Measurements from ENCODE around the gene RAB11FIP2.
A peak's percentile ranks its signal among the peaks of the same experiment; 100 is the strongest.

Gene RAB11FIP2

DNA sequence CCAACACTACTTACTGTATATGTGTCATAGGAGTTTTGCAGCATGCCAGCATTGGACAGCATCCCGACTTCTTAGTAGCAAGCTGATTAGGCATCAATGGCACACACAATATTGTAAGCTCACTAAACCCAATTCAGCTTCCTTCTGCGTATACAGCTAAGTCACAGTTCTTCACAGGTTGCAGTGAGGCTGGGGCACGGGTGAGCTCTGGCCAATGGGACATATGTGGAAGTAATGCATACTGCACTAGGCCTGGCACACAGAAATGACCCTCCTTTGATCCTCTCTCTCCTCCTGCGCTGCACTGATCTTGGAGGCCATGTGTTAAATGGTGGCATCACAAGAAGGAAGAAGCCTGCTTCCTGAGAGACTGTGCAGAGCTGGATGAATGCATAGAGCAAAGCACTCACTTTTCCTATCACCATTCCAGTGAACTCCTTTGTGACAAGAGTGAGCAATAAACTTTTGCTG lies 11.9 kb downstream of the RAB11FIP2 start:
- DNase-seq: no peak

DNA sequence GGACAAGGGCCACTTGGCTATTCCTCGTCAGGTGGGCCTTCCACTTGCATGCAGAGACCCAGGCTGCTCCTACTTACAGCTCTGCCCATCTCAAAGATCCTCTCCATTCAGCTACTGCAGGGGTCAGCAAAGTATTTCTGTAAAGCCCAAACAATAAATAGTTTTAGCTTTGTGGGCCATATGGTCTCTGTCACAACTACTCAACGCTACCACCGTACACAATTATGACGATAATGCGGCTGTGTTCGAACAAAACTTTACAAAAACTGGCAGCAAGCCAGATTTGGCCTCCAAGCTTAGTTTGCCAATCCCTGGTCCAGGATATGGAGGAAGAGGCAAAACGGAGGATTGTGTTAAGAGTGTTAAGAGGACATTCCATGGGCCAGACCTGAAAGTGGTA lies 12.8 kb downstream of the RAB11FIP2 start:
- DNase-seq: no peak

DNA sequence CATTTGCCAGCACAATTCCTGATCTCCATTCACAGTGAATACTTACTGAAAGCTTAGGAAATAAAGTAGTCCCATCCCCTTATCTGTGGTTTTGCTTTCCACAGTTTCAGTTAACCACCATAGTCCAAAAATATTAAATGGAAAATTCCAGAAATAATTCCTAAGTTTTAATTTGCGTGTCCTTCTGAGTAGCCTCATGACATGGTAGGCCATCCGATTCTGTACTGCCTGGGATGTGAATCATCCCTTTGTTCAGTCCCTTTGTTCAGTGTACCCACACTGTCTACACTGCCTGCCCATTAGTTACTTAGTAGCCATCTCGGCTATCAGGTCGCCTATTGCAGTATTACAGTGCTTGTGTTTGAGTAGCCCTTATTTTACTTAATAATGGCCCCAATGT lies 14.2 kb downstream of the RAB11FIP2 start:
- no peak for DNase-seq

DNA sequence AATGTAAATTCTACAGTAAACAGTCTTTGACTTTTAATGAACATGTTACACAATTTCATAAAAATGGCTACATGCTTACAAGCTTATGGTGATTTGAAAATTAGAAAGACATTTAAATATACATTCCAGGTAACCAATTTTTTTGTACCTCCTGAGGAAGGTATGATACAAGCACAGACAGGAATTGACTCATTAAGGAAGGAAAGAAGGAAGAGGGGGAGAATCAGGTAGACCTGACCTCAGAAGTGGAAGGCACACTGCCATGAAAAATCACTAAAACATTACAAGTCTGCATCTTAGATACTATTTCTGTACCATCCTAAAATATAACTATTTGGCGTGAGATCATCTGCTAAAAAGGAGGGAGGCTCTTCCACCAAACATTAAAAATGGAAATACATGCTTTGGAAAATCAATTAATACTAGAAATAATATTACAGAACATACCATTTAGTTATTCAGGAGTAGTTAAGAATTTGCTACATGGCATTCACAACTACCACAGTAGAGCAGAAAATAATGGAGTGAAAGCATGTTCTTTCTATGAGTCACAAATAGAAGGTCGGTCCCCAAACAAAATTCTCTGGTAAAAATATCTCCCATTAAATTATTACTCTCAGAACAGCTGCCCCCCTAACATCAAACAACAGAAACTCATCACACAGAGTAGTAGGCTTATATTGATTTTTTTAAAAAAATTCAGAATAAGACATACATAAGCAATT lies 15.2 kb downstream of the RAB11FIP2 start:
- DNase-seq: no peak

DNA sequence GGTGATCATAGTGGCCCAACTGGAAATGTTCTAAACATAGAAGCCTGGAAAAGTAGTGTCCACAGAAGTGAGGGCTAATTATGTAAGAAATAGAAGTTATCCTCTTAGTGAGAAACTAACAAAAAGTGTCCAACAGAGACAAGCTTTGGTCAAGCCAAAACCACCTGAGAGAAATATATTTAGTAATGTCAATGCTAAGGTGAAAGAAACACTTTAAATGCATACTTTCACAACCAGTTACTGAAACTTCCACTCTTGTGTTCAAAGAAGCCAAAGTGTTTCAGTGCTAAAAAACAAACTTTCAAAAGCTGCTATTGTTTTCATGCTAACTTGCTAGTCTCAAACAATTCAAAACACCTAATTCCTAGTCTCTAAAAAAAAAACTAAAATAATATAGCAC lies 18.1 kb downstream of the RAB11FIP2 start:
- no peak for DNase-seq

DNA sequence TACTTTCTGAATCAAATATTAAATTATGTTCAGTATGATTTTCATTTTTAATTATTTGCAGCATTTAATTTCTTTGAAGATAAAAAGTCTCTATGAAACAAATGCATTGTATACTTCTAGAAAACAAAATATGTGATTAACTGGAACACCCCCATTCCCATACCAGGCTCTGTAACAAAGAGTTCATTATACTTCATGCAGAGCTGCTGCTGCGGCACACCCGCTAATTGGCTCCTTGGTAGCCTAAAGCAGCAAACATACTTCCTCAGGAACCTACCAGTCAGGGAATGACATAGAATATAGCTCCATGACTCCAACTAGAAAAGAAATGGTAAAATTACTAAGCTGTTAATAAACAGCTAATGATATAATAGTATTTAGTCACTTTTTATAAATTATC lies 19.3 kb downstream of the RAB11FIP2 start:
- no peak for DNase-seq

DNA sequence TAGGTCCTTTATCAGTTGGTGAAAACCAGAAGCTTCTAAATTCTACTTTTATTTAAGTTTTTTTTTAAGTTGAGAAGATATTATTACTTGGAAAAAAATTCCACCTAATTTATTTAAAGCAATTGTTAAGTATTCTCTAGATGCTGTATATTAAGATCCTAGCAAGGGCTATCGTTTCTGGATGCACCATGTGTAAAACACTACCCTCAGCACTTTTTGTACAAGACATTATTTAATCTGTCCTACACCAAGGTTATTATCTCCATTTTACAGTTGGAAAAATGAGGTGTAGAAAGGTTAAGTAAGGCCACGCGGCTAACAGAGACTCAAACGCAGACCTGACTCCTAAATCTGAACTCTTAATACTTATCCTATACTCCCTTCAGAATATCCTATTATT lies 19.8 kb downstream of the RAB11FIP2 start:
- no peak for DNase-seq

DNA sequence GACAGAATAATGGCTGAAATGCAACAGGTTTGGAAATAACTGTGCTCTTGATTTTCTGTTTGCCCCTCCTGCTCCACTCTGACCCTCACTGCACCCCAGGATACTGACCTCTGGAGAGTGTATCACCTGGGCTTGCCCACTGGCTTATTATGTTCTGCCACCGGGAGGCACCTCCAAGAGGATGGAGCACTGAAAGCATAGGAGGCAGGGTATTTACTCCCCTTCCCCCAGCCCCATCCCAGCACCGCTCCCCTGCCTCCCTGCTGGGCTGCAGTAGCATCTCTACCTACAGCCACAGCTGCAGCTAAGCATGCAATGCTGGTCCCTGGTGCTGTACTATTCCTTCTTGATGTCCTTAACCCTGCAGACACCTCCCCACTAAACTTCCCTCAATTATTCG lies 26.4 kb downstream of the RAB11FIP2 start:
- no peak for DNase-seq

DNA sequence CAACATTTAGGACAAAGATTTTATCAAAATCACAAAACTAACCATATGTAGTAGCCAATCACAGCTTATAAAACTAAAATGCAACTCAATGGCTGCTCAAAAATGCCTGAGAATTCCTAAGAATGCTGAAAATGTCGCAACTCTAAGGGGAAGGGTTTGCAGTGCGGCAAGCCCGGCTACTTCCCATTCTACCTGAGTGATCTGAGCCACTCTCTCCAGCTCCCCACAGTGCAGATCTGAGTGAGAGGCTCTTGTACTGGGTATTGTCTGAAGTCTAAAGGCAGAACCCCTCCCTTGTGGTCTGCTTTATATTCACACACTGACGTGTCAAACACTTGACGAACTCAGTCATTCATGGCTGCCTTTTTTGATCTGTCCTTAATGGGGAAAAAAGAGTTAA lies 28.9 kb downstream of the RAB11FIP2 start:
- DNase-seq: no peak

DNA sequence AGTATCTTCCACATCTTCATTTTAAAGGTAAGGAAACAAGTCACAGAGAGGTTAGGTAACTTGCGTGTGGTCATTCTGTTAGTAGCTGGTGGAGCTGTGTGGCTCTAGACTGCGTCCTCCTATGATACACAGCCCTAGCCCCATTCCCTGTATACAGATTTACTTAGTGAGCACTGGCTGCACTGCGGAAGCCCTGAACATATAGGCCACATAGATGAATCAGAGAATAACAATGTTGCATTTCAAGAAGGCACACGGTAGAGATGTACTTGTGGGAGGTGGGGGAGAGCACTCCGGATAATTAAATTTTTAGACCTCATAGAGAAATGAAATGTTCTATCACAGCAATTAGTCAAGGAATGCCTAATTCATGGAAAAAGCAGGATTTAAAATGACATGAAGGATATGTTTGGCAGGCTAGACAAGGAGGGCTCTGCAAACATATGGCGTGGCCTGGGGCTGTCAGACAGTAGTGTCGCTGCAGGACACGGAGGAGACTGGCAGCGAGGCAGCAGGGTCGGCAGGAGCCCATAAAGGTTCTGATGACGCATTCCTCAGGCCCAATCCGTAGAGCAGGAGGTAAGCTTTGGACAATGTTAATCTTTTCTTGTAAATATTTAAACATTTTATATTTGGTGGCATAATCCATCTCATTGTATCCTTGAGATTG lies 29.5 kb downstream of the RAB11FIP2 start:
- DNase-seq: no peak

DNA sequence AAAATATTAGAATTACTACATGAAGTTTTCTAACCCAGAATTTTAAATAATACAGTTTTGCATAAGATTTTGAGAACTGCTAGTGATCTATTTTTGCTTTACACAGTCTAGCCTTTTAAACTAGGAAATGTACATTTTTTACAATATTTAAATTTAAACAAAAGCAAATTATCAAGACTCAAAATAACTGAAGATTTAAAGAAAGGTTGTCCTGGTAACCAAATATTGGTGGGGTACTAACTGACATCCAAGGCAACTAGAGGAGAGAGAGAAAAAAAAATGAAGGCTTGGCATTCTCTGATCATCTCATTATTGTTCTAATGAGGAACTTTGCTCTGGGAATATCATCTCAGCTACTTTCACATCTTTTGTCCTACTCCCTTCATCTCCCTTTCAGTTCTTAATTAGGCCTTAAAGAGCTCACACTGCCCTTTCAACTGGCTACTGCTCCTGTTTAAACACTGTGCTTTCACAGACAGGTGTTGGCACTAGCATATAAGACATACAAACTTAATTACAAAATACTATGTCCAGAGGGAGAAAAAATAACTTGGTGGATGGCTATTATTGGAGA lies 33.7 kb downstream of the RAB11FIP2 start:
- DNase-seq: no peak

DNA sequence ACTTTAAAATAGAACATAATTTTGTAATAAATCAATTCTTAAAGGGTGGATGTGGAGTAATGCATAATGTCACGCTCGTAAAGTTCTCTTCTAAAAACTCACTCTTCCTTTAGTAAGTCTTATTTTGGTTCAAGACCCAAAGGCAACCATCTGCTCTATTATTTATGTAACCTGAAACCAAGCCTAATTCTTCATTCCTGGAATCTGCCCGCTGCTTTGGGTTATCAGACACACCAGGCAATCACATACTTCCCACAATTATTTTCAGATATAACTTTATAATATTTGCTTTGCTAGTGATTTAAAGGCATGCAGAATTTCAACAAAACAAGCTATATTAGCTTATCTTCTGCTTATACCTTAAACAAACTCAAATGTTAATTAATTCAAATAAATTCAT lies 39.0 kb downstream of the RAB11FIP2 start:
- peak; percentile 50 for DNase-seq

DNA sequence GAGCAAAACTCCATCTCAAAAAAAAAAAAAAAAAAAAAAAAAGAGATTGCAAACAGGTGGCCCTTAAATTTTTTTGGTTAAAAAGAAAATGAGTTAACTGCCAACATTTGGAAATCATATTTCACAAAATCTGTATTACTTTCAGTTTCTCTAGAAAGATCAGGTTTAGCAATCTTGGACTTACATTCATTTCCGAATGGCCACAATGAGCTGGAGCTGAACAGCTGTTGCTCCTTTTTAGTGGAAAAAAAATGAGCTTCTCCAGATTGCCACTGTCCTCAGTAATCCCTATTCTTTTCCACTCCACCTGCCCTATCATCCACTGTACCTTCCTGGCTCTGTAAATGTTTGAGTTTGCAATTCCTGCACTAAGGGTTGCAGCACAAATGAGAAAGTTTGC lies 43.6 kb downstream of the RAB11FIP2 start:
- DNase-seq: no peak

DNA sequence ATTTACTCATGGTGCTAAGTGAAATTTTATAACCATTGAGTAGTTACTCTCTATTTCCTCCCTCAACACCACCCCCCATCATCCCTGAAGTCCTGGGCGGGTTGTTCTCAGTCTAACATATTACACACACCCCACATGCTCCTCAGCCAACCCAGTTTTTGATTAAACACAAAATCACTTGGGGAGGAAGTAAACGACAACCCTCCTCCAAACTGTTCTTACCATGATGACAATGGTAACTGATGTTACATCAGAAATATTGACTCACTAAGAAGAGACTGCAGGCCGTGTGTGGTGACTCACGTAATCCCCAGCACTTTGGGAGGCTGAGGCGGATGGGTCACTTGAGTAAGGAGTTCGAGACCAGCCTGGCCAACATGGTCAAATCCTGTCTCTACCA lies 44.2 kb downstream of the RAB11FIP2 start:
- no peak for DNase-seq

DNA sequence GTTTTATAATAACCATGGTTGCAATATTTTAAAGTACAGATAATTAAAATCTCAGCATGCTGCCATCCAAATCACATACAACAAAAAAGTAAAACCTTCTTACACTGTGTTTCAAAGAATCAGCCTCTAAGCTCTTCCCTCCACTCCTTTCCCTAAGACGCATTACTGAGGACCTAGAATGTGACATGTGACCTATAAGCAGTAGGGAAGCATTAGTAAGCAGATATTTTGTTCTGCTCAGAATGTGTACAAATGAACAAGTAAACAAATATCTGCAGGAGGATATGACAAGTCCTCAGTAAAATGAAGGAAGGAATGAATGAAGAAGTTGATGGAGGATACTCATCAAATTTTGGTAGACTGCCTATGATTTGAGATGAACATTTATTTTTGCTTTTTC lies 49.1 kb downstream of the RAB11FIP2 start:
- no peak for DNase-seq

DNA sequence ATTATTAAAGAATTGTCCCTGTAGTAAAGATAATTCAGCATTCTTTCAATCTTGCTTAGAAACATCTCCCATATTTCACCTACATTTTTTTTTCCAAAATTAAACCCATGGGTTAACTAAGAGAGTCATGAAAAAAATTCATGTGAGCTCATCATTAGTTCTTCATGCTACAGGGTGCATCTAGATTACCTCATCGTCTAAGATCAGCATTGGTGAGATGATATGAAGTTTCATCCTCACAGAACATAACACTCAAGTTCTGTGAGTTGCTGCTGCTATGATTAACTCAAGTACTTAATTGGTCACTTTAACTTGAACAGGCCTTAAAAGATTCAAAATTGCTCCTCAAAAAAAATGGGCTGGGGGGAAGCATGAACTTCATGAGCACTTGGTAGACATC lies 50.0 kb downstream of the RAB11FIP2 start:
- no peak for DNase-seq

DNA sequence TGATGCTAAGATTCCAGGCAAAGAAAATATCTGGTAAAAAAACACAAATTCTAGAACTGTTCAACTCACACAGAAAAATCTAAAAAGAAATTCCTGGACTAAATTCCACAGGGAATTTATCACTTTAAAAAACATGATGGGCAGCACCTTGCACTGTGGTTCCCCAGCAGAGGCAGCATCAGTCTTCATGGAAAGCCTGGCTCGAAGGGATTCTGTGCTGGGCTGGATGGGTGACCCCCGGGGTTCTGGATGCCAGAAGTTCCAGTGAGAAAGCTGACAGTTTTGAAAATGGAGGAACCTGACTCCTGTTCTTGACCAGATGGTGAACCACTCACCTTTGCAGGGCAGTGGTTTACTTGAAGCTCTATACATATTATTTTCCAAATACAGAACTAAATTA lies 52.0 kb downstream of the RAB11FIP2 start:
- no peak for DNase-seq

DNA sequence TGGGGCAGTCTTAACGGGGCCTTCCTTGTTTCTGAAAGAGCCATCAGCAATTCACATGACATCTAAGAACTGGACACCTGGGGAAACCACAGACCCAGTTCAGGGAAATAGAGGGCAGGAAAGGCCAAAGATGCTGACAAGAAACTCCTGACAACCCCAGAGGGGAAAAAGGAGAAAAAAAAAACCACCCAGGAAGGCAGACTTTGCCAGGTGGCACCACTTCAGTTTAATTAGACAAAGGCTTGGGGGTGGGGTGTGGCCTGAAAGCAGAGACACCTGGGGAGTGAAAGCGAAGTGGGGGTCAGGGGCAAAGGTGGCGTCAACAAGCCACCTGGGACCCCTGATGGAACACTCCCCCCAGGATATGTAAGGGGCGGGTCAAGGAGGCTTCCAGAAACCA lies 53.6 kb downstream of the RAB11FIP2 start:
- DNase-seq: peak; percentile 62

DNA sequence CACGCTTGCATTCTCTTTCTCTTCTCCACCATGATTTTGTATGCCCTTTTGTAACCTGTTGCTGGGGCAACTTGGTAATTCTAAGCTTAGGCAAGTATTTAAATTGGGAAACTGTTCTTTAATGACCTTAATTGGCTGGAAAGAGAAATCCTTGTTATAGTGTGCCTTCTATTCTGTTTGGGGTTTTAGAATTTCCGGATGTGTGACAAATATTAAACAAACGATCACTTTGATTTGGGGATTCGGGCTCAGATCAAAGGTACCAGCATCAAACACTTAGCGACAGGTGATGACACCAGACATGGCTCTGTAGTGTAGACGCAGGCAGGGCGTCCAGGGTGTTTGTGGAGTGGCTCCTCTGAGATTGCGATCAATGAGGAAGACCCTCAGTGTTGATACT lies 55.0 kb downstream of the RAB11FIP2 start:
- no peak for DNase-seq

DNA sequence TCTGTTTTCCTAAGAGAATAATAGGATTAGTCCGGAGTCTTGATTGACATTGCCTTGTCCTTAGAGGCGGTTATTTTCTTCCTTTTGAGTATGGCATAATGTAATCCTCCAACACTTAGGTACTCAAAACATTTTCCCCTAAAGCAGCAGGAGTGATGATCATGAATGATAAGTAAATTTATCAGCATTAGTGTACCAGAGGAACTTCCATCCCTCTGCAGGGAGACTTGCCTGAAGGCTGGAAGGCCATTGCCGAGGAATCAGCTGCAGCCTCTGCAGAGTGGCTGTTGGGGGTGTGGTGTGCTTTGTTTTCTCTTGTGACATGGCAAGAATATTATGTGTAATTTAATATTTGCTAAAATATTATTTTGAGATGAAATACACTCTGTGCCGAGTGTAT lies 56.8 kb downstream of the RAB11FIP2 start:
- DNase-seq: no peak

DNA sequence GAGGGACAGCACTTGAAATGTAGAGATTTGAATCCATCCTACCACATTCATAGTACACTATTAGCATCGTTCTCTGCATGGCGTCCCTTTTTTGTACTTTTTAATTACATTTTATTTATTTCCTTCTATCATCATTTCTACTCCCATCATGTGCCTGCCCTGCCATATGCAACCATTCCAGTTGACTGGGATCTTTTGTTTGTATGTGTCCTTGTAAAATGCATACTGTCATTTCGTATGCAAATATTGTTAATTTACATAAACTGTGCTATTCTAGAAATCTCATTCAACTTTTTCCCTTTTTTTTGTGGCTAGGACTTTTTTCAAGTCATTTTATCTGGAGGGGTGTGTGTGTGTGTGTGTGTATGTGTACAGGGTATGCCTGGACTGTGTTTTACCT lies 57.9 kb downstream of the RAB11FIP2 start:
- DNase-seq: no peak

DNA sequence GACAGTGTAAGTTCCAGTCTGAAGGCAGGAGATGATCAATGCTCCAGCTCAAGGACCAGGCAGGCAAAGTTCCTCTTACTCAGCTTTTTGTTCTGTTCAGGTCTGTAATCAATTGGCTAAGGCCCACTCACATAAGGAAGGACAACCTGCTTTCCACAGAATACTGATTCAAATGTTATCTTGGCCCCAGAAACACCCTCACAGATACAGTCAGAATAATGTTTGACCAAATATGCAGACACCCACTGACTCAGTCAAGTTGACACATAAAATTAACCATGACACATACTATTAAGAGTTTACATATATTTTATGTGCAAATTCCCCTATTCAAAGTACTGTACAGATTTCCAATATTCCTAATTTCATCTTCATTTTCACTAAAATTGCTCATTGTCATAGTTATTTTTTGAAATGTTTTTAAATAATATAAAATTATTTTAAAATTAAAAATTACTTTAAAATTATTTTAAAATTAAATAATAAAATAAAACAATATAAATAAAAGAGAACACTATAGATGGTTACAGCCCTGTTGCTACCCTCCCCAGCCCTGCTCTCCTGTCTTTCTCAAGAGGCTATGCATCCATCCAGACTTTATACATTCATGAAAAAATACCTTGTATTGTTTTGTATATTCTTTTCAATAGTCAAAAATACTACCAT lies 59.4 kb downstream of the RAB11FIP2 start:
- no peak for DNase-seq

DNA sequence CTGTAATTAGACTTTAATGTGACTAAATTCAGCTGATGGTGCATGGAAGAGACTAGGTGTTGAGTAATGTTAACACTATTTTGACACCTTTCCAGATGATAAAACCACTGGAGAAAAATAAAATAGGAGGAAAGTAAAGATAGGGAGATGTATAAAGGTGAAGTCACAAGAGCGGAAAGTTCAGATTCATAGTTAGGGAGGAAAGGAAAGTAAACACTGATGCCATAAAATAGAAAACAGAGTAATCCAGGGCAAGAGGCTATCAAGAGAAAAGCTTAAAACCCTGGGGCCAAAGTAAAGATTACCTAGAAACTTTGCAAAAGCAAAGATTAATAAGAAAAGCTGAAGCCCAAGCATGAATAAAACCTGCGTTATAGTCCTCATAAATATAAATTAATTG lies 62.8 kb downstream of the RAB11FIP2 start:
- DNase-seq: no peak
